HEK293 (cell line): ENCODE measurements around the gene STAB2.

Experiments used
- ATF2 ChIP-seq: fragments of 450-650 bp; formaldehyde crosslinking; IDR thresholded peaks from 2 replicates; pipeline ENCODE4 v1.5.1; 2016; ENCODE audit warnings: missing biosample characterization, missing genetic modification characterization, low read depth
- CTCF ChIP-seq: fragments of 450-650 bp; formaldehyde crosslinking; IDR thresholded peaks from 2 replicates; pipeline ENCODE4 v1.5.1; 2016; ENCODE audit warnings: missing biosample characterization, missing genetic modification characterization
- ELK4 ChIP-seq: IDR thresholded peaks from 2 replicates; pipeline ENCODE4 v1.6.1; 2011; ENCODE audit warnings: mild to moderate bottlenecking, low read depth, low read length, borderline replicate concordance
- KLF9 ChIP-seq: fragments of 450-650 bp; formaldehyde crosslinking; IDR thresholded peaks from 2 replicates; pipeline ENCODE4 v1.5.1; 2016; ENCODE audit warnings: missing biosample characterization, missing genetic modification characterization, low read depth
- TCF7L2 ChIP-seq: IDR thresholded peaks from 2 replicates; pipeline ENCODE4 v1.6.1; 2011; ENCODE audit warnings: low read depth, mild to moderate bottlenecking, inconsistent platforms, low read length, moderate library complexity, borderline replicate concordance
- ZNF324 ChIP-seq: fragments of 450-650 bp; formaldehyde crosslinking; IDR thresholded peaks from 2 replicates; pipeline ENCODE4 v1.5.1; 2016; ENCODE audit warnings: missing biosample characterization, missing genetic modification characterization
- ZNF514 ChIP-seq: fragments of 450-650 bp; formaldehyde crosslinking; IDR thresholded peaks from 2 replicates; pipeline ENCODE4 v1.5.1; 2016; ENCODE audit warnings: missing biosample characterization, missing genetic modification characterization
- ZNF530 ChIP-seq: fragments of 450-650 bp; formaldehyde crosslinking; IDR thresholded peaks from 2 replicates; pipeline ENCODE4 v1.5.1; 2016; ENCODE audit warnings: low read depth, missing biosample characterization, missing genetic modification characterization
- ZNF707 ChIP-seq: fragments of 450-650 bp; formaldehyde crosslinking; IDR thresholded peaks from 2 replicates; pipeline ENCODE4 v1.5.1; 2016; ENCODE audit warnings: missing biosample characterization, missing genetic modification characterization
- ZSCAN4 ChIP-seq: fragments of 450-650 bp; formaldehyde crosslinking; IDR thresholded peaks from 2 replicates; pipeline ENCODE4 v1.5.1; 2017; ENCODE audit warnings: missing biosample characterization, missing genetic modification characterization

- TF ChIP-seq ZNF324 (tag by site-specific recombination): no peak
- no peak for TF ChIP-seq CTCF (tag by site-specific recombination)
- no peak for TF ChIP-seq ZNF707 (tag by site-specific recombination)
- TF ChIP-seq ZSCAN4: no peak
- no peak for TF ChIP-seq TCF7L2
- TF ChIP-seq ELK4: no peak
- no peak for TF ChIP-seq KLF9
- no peak for TF ChIP-seq ATF2 (tag by site-specific recombination)
- TF ChIP-seq ZNF530 (tag by site-specific recombination): no peak
- no peak for TF ChIP-seq ZNF514
Measured at GRCh38 chr12:103779410-103780092, 192.5 kb downstream of the STAB2 start.
